Activated CD4-positive, alpha-beta T cell treated with anti-CD3 and anti-CD28 coated beads, Interleukin-2, amount 50 U/mL, for 48 hours (primary cell): ENCODE data around the gene PCCB.
"Not testable (repeated sequence)": the region's sequence is repeated elsewhere in the genome, so short reads cannot be mapped to it uniquely, and the experiment has no call there.

Experiments used
- DNase-seq, 2 experiments: peaks; one replicate each; pipeline ENCODE4 v3.0.0-alpha.2; 2020

The PCCB gene

DNA sequence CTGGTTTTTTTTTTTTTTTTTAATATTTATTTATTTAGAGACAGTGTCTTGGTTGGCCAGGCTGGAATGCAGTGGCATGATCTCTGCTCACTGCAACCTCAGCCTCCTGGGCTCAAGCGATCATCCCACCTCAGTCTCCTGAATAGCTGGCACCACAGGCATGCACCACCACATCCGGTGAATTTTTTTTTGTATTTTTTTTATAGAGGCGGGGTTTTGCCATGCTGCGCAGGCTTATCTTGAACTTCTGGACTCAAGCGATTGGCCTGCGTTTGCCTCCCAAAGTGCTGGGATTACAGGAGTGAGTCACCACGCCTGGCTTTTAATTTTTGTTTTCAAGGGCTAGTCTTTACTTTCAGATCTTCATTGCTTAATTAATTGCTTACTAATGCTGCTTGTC, 13.1 kb downstream of the PCCB start:
- DNase-seq = no peak

DNA sequence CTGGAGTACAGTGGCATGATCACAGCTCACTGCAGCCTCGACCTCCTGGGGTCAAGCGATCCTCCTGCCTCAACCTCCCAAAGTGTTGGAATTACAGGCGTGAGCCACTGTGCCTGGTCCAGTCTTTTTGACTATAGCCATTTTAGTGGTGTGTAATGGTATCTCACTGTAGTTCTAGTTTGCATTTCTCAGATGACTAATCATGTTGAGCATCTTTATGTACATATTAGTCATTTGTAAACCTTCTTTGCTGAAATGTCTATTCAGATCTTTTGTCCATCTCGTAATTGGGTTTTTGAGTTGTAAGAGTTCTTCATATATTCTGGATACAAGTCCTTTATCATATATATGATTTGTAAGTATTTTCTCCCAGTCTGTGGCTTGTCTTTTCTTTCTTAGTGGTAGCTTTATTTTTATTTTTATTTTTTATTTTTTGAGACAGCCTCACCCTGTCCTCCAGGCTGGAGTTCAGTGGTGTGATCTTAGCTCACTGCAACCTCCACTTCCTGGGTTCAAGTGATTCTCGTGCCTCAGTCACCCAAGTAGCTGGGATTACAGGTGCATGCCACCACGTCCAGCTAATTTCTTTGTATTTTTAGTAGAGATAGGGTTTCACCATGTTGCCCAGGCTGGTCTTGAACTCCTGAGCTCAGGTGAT, 16.5 kb downstream of the PCCB start:
- not testable (repeated sequence) for DNase-seq

- DNase-seq = no peak
Measured at GRCh38 chr3:136267235-136267634, 17.1 kb downstream of the PCCB start.

DNA sequence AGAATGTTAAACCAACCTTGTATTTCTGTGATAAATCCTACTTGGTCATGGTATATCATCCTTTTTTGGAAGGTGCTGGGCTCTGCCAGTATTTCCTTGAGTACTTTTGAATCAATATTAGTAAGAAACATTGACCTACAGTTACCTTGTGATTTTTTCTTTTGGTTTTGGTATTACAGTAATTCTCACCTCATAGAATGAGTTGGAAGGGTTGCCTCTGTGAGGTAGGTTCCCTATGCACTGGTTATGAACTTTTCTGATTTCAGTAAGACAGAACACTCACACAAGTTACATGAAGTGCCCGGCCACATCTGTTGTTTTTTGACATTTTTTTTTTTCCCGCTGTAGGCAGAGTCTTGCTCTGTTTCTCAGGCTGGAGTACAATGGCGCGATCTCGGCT, 20.0 kb downstream of the PCCB start:
- DNase-seq = no peak

GRCh38 chr3:136271626-136272025, 21.5 kb downstream of the PCCB start:
- not testable (repeated sequence) for DNase-seq

DNA sequence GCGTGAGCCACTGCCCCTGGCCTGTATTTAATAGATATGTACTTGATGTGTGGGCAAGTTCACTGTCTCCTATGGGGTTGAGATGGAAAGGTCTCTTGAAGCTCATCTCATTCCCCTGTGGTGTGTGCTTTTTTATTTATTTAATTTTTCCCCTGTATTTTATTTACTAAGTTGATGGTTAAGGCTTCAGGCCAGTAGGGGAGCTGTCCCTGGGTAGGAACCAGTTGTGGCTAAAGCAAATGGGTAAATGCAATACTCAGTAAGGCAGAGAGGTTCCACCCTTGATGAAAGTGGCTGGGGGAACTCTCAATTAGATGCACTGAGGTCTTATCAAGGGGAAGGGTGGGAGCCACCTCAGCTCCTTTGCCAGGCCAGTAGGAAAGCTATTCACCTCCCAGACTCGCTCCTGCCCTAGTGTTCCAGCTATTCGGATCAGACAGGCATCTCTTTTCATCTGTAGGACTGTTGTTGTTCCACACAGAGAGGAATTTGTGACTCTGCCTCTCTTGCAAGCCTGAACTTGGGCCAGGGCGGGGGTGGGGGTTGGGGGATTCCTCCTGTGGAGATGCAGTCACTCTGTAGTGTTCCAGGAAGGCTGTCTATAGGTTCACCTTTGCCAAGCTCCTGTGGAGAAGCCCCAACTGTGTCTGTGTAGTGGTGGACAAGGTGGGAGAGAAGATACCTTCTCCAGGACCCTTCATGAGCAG, 26.1 kb downstream of the PCCB start:
- DNase-seq = no peak

DNA sequence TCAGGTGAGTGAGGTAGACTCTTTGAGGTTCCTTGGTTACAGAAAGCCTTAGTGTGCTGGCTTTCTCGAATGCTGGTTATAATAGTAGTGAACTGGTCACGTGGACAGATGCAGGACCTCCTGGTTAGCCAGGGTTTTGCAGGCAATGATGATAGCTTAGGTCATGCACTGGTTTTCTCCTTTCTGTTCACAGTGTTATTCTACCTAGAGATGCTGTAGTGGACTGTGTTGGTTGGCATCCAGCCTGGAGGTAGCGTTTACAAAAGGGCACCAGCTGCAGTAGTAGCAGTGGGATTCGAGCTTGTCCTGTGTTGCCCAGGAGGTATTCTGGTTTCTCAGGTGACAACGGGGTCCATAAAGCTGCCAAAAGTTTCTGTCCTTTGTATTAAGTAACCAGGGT, 27.0 kb downstream of the PCCB start:
- DNase-seq = no peak

- no peak for DNase-seq
Measured at GRCh38 chr3:136277634-136278033, 27.5 kb downstream of the PCCB start.

DNA sequence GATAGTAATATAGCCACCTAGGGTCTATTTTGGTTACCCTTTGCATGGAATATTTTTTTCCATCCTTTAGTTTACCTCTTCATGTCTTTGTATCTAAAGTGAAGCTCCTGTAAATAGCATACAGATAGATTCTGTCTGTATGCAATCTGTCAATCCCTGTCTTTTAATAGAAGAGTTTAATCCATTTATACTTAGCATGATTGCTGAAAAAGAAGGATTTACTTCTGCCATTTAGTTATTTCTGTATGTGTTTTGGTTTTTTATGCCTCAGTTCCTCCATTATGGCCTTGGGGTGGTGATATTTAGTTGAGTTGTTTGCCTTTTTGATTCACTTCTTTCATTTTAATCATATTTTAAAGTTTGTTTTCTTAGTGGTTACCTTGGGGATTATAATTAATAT, 29.0 kb downstream of the PCCB start:
- DNase-seq = no peak

GRCh38 chr3:136280961-136281360, 30.8 kb downstream of the PCCB start:
- no peak for DNase-seq

GRCh38 chr3:136281966-136282520, 31.9 kb downstream of the PCCB start:
- no peak for DNase-seq

DNA sequence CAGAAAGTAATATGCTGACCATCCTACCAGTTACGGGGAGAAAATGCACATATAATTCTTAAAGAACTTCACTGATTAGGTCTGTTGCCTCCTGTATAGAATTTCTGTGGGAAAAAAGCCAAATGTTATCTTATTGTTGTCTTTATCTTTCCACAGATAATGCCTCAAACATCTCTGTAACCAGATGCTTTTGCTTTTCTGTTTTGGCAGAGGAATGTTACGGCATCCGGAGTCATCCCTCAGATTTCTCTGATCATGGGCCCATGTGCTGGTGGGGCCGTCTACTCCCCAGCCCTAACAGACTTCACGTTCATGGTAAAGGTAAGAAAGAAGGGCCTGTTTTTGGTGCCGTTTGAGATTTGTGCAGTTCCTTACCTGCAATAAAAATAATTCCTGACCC, 33.5 kb downstream of the PCCB start:
- DNase-seq = no peak

- no peak for DNase-seq
Measured at GRCh38 chr3:136291302-136291701, 41.2 kb downstream of the PCCB start.

DNA sequence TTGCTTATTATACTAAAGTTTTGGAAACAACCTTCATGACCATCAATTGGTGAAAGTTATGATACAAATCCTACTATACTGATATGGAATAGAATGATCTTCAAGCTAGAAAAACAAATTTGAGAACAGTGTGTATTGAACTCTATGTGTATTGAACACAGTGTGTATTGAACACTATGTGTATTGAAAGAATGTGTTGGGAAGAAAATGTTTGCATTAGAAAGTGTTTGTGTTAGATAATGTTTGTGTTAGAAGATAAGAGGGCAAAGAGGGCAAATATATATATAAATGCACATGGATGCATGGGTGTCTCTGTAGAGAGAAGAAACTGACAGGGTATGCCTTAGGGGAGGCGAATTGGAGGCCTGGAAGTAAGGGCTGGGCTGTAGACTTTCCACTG, 42.4 kb downstream of the PCCB start:
- DNase-seq = no peak

DNA sequence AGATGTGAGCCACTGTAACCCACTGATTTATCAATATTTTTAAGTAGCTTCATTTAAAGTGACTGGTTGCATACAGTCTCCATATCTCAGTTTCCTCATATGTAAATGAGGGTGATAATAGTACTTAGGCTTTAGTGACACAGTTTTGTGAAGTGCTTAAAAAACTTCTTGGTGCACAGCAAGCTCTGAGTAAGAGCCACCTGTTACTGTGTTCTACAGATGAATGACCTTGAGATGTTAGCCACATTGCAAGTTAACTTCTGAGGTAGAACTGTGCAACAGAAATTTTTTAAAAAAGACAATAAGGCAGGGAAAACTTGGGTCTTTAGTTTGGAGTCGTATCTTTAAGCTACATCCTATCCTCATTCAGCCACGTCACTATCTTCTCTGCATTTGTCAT, 43.1 kb downstream of the PCCB start:
- DNase-seq = no peak

DNA sequence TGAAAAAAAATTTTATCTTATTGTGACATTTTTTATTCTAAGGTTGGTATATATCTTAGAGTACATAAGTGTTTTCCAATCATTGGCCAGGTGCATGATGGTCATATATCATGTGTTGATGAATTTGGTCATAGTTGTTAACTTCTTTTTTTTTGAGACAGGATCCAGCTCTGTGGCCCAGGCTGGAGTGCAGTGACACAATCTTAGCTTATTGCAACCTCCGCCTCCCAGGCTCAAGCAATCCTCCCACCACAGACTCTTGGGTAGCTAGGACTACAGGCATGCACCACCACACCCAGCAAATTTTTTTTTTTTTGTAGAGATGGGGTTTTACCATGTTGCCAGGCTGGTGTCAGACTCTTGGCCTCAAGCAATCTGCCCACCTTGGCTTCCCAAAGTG, 44.0 kb downstream of the PCCB start:
- DNase-seq = no peak

DNA sequence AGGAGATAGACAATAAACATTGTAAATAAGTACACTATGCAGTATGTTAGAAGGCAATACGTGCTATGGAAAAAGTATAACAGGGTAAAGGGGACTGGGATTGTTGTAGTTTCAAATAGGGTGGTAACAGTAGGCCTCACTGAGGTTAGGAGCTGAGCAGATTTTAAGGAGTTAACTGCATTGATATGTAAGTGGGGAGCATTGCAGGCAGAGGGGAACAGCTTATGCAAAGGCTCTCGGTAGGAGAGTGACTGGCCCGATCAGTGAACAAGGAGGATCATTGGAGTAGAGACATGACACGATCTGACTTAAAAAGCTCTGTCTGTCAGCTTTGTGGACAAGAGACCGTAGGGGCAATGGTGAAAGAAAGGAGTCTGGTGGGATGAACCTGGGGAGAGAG, 46.8 kb downstream of the PCCB start:
- DNase-seq = no peak

DNA sequence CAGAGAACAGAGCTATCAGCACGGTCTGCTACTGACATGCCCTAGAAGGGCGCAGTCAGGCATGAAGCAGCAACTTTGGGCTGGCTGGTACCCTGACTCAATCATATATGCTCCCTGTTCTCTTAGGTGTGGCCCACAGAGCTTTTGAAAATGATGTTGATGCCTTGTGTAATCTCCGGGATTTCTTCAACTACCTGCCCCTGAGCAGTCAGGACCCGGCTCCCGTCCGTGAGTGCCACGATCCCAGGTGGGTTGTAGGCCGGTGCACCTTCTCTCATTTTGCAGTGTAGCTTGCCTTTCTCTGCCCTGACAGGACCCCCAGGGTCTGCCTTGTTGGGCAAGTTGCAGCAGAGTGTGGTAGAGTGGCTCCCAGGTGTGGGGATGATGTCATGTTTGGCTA, 47.7 kb downstream of the PCCB start:
- no peak for DNase-seq

GRCh38 chr3:136300444-136300843, 50.3 kb downstream of the PCCB start:
- no peak for DNase-seq

GRCh38 chr3:136305879-136306278, 55.7 kb downstream of the PCCB start:
- no peak for DNase-seq

- no peak for DNase-seq
Measured at GRCh38 chr3:136311261-136311660, 61.1 kb downstream of the PCCB start.

GRCh38 chr3:136311968-136312367, 61.8 kb downstream of the PCCB start:
- DNase-seq = no peak

DNA sequence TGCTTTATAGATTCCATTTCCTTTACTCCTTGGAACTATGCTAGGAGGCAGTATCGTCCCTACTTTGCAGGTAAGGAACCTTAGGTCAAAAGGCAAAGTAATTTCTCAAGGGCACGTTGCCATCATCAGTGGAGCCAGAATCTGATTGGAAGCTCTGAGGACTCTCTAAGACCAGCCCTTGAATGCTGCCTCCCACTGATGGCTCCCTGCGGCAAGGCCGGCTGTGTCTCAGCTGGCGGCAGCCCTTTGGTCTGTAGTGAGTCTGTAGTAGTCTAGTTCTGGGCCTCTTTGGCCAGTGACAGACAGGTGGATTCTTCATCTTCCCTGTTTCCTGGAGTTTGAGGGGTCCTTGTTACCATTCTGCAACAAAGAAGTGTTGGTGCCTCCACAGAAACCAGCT, 76.2 kb downstream of the PCCB start:
- no peak for DNase-seq

DNA sequence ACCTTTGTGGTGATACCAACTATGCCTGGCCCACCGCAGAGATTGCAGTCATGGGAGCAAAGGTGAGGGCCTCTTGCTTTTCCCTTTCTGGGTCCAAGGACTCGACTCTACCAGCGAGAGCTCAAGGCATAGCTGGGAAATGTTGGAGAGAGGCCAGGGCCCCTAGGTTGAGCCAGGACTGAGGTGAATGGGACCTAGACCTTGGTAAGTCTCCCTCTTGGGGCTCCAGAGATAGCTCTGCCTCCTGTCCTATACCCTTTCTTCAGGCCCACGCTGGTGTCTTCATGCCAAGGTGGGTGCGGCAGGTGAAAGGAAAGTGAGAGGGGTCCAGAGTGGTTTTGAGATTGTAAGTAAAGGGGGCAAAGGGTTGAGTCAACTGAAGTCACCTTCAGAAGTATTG, 77.5 kb downstream of the PCCB start:
- DNase-seq = no peak

- no peak for DNase-seq
Measured at GRCh38 chr3:136329593-136329992, 79.5 kb downstream of the PCCB start.
